GM19324 (cell line): ENCODE measurements around the gene NTN3.

ENCODE experiments used
- ATAC-seq: cut with Tn5 transposase; IDR thresholded peaks from one replicate; pipeline ENCODE4 v1.9.1; 2021; ENCODE audit warnings: mild to moderate bottlenecking, moderate library complexity; ENCODE audit not compliant: unreplicated experiment, low FRiP score

Gene NTN3

DNA sequence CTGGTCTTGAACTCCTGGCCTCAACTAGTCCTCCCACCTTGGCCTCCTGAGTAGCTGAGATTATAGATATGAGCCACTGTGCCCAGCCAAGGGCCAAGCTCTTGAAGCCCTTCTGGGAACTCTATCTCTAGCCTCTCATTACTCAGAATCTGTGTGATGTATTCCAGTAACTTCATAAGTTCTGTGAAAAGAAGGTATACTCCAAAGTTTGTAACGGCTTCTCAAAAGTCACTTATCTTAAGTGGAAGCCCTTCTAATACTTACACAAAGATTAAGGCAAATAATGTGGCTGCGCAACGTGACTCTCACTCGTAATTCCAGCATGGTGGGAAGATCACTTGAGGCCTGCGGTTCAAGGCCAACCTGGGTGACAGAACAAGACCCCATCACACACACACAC, 23.5 kb downstream of the NTN3 start:
- ATAC-seq = no peak

DNA sequence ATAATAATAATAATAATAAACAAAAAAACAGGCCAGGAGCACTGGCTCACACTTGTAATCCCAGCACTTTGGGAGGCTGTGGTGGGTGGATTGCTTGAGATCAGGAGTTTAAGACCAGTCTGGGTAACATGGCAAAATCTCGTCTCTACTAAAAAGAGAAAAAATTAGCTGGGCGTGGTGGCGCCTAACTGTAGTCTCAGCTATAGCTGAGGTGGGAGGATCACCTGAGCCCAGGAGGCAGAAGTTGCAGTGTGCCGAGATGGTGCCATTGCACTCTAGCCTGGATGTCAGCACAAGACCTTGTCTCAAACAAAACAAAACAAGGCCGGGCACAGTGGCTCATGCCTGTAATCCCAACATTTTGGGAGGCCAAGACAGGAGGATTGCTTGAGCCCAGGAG, 23.9 kb downstream of the NTN3 start:
- no peak for ATAC-seq

DNA sequence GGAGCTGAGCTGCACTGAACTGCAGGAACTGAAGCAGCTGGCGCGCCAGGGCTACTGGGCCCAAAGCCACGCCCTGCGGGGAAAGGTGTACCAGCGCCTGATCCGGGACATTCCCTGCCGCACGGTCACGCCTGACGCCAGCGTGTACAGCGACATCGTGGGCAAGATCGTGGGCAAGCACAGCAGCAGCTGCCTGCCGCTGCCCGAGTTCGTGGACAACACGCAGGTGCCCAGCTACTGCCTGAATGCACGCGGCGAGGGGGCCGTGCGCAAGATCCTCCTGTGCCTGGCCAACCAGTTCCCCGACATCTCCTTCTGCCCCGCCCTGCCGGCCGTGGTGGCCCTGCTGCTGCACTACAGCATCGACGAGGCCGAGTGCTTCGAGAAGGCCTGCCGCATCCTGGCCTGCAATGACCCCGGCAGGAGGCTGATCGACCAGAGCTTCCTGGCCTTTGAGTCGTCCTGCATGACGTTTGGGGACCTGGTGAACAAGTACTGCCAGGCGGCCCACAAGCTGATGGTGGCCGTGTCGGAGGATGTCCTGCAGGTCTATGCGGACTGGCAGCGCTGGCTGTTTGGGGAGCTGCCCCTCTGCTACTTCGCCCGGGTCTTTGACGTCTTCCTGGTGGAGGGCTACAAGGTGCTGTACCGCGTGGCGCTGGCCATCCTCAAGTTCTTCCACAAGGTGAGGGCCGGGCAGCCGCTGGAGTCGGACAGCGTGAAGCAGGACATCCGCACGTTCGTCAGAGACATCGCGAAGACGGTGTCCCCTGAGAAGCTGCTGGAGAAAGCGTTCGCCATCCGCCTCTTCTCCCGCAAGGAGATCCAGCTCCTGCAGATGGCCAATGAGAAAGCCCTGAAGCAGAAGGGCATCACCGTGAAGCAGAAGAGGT, 25.4 kb downstream of the NTN3 start:
- no peak for ATAC-seq

DNA sequence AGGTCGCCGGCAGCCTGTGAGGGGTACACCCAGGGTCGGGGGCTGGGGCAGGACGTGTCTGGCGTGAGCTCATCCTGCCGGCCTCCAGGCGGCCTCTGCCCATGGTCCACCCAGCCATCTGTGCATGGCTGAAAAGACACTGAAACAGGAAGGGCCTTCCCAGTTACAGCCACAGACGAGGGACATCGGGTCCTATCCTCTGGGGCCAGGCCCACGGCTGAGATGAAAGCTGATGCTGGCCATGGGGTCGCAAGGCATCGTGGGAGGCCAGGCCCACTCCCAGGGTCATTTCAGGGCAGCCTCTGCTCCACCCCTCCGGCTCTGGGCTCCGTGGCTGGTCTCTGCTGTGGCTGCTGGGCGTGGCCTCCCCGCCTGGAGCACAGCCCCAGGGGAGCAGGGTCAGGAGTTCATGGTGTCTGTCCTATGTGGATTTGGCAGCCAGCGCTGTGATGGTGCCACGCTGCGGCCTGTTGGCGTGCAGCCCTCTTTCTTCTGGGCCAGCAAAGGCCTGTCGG, 26.1 kb downstream of the NTN3 start:
- no peak for ATAC-seq

DNA sequence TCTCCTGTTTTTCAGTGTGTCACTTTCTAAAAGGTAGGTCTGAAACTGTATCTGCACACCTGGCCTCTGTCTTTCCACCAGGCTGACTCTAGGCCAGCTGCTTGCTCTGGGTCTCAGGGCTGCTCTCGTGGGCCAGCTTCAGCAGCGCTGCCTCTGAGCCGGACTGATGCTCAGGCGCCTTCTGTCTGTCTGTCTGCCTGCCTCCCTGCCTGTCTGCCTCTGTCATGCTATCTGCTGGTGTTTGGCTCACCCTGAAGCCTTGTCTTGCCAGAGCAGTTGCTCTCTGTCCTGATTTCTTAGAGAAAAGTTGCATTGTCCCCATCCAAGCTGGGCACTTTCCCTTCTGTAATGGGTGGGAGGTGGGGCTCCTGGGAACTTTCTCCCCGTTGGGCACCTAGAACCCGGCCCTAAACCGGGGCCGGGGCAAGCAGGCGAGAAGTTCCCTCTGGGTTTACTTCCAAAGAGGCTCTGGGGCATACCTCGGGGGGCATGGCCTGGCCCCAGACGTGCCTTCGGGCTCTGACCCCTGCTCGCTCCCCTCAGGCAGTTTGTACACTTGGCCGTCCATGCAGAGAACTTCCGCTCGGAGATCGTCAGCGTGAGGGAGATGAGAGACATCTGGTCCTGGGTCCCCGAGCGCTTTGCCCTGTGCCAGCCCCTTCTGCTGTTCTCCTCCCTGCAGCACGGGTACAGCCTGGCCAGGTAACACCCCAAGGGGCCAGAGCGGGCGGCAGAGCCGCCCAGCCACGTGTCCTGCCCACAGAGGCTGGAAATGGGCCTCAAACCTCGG, 26.8 kb downstream of the NTN3 start:
- ATAC-seq = no peak

DNA sequence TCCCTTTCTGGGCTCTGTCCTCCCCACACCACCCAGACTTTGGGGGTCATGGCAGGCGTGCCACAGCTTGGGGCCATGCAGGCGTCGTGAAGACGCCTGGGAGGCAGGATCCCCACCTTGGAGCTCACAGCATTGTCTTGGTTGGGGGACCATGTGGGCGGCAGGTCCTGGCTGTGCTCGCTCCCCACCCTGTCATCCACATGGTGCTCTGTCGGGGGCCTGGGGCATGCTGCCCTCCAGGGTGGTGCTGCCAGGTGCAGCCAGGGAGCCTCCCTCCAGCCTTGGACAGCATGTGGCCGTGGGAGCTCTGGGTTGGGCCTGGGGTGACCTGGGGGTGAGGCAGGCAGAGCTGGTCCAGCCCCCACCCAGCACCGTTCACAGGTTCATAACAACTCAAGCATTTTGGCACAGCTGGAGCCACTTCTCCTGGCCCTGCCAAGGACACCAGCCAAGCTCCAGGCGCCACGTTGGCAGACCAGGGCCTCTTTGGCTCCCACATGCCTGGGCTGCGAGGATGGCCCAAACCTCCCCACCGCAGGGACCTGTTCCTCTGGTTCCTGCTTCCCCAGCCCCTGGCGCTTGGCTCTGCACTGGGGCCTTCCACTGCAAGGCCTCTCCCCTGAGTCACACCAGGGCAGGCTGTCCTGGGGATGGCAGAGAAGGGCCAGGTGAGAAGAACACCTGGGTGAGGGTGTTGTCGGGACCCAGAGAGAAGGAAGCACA, 27.6 kb downstream of the NTN3 start:
- no peak for ATAC-seq

DNA sequence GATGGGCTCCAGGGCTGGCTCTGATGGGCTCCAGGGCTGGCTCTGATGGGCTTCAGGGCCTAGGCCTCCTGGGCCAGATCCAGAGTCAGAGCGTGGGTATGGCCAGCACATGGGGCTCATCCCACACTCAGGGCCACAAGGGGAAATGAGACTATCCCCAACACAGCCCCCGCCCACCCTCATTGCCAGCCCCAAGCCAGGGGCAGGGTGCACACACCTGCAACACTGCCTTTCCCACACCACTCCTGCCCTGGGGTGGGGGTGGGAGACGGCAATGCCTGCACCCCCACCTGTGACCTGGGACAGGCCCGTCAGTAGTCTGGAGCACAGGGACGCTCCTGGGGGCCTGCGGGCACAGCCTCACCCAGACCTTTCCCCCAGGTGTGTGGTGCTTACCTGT, 28.4 kb downstream of the NTN3 start:
- ATAC-seq = no peak

DNA sequence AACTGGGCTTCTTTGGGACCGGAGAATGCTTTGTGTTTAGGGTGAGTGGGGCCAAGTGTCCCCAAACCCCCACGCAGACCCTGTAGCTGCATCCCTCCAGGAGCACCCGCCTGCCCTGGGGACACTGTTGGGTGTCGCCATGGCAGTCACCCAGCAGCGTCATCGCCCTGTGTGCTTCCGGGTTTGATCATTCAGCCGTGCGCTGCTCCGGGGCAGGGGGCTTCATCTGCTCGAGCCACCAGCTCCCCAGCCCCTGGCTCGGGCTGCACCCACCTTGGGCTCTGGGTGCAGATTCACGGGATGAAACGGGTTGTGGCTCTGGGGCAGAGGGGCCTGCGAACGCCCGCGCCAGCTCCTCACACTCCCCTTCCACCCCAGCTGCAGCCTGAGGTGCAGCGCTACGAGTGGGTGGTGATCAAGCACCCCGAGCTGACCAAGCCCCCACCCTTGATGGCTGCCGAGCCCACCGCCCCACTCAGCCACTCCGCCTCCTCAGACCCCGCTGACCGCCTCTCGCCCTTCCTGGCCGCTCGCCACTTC, 28.9 kb downstream of the NTN3 start:
- no peak for ATAC-seq

DNA sequence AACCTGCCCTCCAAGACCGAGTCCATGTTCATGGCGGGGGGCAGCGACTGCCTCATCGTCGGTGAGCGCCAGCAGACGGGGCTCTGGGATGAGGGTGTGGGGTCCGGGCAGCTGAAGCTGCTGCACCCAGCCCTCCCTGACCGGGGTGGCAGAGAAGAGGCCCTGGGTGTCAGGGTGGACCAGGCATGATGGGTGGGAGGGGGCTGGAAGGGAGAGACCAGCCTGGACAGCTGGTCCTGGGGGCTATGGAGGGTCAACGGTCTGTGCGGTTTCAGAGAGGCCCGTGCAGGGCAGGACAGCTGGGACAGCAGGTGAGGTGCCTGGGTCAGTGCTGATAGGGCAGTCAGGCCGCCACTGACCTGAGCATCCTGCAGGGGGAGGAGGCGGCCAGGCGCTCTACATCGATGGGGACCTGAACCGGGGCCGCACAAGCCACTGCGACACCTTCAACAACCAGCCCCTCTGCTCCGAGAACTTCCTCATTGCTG, 29.4 kb downstream of the NTN3 start:
- ATAC-seq = no peak

DNA sequence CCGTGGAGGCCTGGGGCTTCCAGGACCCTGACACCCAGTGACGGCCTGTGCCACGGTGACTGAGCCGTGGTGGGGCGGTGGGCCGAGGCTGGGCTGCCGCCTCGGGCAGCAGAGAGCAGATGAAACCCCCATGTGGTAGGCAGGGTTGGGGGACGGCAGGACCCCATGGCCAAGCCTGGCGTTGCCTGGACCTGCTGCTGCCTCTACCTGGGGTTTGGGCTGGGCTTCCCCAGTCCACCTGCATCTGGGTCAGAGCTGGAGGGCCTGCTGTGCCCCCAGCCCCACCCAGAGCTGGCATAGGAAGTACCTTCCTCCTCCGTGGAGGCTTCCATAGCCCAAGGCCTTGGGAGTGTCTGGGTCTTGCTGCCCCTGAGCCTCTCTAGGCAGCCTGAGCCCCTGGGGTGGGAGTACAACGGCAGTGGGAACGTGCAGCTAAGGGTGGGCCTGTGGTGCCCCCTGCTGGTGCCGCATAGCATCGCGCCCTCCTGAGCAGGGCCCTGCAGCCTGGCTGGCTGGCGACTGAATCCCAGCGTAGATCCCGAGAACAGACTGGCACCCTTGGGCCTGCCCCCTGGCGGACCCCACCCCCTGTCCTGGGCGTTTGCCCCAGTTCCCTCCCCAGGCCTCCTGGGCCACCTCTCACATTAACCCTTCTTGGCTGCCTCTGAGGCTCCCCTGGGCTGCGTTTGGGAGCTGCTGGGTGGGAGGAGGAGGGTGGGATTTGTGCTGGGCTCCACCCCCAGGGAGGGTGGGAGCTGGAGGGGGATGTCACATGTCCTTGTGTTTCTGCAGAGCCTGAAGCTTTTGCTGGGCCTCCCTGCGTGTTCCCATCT, 30.0 kb downstream of the NTN3 start:
- ATAC-seq = no peak

DNA sequence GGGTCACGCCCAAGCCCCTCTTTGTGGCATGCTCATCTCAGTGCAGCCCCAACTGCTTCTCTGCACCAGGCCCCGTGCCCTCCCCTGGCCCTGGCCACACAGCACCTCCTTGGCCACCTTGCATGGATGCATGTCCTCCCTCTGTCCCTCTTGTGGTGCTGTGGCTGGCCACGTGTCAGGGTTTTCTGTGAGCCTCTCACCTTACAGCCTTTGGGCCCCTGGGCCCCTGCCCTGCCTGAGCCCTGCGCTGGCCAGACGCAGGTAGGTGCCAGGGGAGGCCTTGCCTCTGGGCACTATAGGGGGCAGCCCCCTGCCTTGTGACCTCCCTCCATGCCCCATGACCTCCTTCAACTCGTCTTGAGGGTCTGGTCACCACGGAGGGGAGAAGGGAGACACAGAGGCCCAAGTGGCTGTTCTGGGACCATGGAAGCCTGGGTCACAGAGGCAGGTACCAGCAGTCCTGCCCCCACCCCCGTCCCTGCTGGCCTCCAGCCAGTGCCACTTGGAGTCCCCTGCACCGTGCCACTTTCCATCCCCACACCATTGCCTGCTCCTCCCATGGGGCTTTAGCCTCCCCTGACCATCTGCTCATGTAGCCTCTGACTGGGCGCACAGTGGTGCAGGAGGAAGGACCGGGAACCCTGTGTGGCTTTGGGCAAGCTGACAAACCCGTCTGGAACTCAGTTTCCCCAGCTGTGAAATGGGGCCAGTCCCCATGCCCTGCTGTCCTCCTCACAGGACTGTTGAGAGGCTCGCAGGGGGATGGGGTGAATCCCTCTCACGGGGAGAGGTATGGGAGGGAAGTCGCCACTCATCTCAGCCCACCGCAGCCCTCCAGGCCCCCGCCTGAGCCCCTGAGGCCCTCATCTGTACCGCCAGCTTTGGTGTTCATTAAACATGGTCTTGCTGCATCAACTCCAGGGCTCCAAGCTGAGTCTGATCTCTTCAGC, 31.1 kb downstream of the NTN3 start:
- ATAC-seq = no peak

DNA sequence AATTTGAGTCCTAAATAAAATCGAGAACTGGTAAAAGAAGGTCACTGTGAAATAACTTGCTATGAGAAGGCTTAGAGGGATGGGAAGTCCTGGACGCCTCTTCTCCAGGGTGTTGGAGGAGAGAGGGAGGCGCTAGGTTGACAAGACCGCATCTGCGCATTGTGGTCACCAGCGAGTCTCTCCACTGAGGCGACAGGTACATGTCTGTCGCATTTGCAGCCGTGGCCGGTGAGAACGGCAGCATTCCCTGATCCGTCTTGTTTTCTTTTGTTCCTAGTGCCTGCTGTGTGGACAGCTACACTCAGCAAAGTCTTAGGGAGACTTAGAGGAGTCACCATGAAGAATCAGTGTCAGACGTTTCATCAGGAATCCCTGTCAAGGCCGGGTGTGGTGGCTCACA, 34.6 kb downstream of the NTN3 start:
- no peak for ATAC-seq

DNA sequence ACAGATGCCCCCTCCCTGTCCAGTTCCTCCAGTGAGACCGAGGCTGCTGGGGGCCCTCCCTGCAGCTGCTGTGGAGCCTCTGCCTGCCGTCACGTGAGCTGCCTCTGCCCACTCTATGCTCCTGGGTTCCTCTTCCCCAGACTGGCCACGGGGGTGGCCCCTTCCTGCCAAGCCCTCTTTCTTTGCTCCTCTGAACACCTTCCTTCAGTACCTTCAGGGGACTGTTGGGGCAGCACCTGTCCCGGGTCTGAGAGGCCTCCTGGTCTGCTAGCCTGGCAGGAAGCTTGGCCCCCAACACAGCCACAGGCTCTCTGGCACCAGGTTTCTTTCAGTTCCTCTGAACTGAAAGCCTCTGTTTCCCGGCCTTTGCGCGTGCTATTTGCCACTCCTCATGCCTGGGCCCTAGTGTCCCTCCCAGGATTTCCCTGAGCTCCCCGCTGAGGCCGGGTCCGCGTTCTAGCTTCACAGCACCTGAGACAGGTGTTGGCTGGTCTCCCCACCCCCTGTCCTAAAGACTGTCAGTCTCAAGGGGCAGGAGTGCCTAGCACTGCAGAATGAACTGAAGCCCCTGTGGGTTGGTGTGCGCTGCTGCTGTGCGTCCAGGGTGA, 36.1 kb downstream of the NTN3 start:
- ATAC-seq = no peak

DNA sequence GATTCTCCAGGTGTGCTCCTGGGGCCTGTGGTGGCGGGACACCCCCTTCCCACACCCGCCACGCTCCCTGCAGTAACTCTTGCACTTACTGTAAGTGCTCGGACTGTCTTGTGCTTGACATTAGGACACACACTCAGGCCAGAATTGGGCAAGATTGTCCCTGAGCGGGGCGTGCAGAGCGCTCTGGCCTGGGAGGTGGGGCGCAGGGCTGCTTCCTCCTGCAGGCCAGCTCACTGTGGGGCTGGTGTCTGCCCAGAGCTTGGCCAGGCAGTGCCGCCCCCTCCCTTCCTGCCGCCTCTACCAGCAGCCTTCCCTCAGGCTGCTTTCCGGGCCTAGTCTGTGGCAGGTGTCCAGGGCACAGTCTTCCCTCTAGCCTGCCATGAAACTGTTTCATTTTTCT, 36.6 kb downstream of the NTN3 start:
- no peak for ATAC-seq

DNA sequence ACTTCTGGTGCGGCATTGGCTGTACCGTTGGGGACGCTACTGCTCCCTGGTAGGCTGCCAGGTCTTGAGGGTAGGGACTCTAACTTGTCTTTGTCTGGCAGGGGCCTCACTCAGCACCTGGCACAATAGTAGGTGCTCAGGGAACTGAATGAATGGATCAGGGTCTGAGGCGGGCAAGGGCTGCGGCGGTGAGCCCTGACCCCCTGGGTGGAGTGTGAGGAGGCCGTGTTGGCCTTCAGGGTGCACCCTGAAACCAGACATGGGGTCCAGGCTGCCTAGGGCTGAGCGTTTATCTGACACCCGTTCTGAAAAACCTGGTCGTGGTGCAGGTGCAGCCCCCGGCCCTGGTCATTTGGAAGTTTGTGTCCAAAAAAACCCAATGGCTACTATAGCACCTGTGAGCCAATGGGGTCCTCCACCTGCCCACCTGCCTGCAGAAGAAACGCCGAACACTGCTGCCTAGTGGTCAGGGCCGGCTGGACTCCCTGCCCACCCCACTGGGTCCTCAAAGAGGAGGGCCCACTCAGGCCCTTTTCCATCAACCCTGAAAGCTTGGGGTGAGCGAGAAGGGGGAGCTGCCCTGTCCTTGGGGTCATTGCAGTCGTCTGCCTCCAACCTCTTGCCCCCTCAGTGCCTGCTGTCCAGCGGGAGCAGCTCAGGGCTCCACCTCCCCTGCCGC, 37.8 kb downstream of the NTN3 start:
- ATAC-seq = no peak

DNA sequence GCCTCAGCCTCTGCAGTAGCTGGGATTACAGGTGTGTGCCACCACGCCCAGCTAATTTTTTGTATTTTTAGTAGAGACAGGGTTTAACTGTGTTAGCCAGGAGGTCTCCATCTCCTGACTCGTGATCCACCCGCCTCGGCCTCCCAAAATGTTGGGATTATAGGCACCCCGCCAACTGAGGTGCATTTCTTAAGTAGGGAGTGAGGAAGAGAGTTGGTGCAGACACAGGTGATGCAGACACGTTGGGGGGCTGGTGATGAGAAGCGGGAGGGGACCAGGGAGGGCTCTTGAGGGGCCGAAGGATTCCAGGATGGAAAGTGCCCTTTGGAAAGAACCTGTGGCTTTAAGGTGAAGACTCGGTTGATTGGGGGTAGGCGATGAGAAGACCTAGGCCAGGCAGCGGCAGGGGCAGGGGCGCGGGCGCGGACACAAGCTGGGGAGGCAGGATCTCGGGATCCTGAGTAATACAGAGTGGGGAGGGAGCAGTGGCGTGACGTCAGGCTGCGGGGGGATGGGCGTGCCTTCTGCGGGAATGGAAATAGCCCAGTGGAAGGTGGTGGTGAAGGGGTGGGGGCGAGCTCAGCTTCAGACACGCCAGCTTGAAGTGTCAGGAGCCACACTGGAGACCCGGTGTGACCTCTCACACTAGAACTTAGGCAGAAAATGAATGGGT, 40.2 kb downstream of the NTN3 start:
- no peak for ATAC-seq
